ELR (cell line): ENCODE data around the gene TMEM150A.
"Not testable (repeated sequence)": the region's sequence is repeated elsewhere in the genome, so short reads cannot be mapped to it uniquely, and the experiment has no call there.

ENCODE experiments used
- DNase-seq: peaks from one replicate; pipeline ENCODE4 v3.0.0-alpha.2; 2015; ENCODE audit warnings: low read depth

TMEM150A gene

DNA sequence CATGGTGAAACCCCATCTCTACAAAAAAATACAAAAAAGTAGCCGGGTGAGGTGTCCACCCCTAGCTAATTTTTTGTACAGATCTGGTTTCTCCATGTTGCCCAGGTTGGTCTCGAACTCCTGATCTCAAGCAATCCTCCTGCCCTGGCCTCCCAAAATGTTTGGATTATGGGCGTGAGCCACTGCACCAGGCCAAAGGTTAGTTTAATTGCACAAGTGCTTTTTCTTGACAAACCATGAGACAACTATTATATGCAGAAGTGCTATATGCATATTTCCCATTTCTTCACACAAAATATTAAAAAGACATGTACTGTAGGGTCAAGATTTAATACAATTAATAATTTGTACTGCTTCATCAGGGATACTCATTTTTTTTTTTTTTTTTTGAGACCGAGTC is 36.2 kb downstream of the TMEM150A start:
- no peak for DNase-seq

DNA sequence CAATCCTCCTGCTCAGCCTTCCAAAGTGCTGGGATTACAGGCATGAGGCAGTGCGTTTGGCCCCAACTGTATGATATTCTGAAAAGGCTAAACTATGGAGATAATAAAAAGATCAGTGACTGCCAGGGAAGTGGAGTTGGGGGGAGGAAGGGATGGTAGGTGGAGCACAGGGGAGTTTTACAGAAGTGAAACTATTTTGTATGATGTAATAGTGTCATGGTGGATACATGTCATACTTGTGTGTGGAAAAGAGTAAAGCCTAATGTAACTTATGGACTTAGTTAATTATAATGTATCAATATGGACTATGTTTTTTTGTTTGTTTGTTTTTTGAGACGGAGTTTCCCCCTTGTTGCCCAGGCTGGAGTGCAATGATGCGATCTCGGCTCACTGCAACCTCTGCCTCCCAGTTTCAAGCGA is 38.3 kb downstream of the TMEM150A start:
- no peak for DNase-seq

- DNase-seq = peak; percentile 96
These were observed 41.0 kb downstream of the TMEM150A start, which contains the start of gene GGCX for GRCh38 chr2:85561280-85562212. TSS of gene GGCX (minus strand) at chr2:85561493. CDS start at chr2:85561428, 65 bp downstream.

DNA sequence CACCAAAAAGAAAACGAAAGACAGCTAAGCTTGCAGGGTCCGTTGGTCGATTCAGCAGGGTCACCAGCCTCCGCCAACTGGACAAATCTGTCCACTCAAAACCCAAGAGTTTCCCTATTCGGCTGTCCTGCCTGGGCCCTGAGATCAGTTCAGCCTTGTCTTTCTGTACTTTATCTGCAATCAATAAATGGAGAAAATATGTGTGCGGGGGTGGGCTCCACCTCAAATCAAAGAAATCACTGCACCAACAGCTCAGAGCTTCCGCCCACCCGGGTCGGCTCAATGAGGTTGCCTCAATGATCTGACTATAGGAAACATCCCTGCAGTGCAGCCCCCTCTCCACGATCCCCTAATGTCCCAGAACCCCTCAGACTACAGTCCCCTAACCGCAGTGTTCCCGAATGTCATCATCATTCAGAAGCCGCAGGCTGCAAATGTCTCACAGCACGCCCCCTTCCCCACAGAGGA is 41.7 kb downstream of the TMEM150A start:
- DNase-seq = no peak

DNA sequence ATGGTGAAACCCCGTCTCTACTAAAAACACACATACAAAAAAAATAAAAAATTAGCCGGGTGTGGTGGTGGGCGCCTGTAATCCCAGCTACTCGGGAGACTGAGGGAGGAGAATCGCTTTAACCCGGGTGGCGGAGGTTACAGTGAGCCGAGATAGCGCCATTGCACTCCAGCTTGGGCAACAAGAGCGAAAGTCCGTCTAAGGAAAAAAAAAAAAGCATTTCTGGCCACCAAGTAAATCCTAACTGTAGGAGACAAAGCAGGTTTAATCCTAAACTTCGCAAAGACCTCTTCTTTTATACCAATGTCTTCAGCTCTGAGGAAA is 42.1 kb downstream of the TMEM150A start:
- not testable (repeated sequence) for DNase-seq

GRCh38 chr2:85558160-85558559 is 44.3 kb downstream of the TMEM150A start:
- DNase-seq = no peak

- DNase-seq = no peak
These were observed 45.4 kb downstream of the TMEM150A start for GRCh38 chr2:85557130-85557529.

GRCh38 chr2:85554980-85555612 is 47.4 kb downstream of the TMEM150A start:
- no peak for DNase-seq

GRCh38 chr2:85553184-85553583 is 49.3 kb downstream of the TMEM150A start:
- DNase-seq = no peak

DNA sequence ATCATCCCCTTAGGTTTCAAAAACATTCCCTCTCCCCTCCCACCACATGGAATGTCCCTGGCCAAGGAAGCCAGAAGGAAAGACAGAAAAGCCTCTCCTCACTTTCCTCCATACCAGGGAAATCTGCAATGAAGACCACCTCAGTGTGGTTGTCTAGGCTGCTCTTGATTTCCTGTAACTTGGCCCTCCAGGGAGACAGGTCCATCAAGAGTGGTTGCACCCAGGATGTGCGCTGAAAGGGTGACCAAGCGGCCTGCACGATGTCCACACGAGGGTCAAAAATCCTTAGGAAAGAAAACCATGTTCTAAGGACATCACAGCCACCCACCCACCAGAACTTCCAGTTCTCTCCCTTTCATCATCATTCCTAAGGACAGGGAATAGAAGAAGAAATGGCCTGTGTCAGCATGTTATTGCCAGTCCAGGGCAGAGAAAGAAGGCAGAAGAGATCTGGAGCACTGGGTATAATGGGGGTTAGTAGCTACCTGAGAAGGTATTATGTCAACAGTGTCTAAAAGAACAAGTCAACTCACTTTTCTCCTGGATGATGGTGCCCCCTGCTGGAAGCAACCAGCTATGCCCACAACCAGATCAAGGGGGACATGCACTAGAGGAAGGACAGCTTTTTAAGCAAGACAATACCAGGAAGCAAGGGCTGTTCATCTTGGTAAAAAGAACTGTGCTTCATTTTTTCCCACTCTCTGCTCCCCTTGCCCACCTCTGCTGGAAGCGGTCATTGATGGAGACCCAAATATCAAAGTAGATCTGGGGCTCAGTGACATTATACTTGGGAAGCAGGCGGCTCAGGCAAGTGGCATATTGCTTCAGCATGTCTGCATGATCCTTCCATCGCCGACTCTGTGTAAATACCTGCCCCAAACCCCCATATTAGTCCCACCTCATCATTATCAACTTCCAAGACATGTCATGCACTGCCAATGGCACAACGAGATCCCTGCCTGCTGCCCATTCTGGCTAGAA is 50.5 kb downstream of the TMEM150A start:
- DNase-seq = peak; percentile 80

GRCh38 chr2:85550486-85550885 is 52.0 kb downstream of the TMEM150A start:
- DNase-seq = no peak

- DNase-seq = peak; percentile 96
These were observed 52.7 kb downstream of the TMEM150A start for GRCh38 chr2:85549826-85550225.

DNA sequence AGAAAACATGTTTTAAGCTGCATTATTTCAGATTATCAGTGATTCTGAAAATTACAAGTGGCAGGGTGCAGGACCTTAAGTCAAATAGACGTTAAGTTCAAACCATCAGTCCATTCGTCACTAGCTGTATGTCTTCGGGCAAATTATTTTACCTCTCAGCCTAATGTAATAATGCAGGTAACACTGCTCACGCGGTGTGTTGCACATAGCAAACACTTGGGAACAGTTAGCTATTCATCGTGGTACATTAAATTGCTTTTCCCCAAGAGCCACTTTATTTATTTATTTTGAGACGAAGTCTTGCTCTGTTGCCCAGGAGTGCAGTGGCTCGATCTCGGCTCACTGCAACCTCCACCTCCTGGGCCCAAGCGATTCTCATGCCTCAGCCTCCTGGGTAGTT is 53.4 kb downstream of the TMEM150A start:
- DNase-seq = no peak

GRCh38 chr2:85548608-85548900 is 53.9 kb downstream of the TMEM150A start:
- no peak for DNase-seq
